Stimulated activated CD8-positive, alpha-beta memory T cell treated with anti-CD3 and anti-CD28 coated beads, Interleukin-12 subunit alpha, Interleukin-12 subunit beta, amount 100 ng/mL, for 4 hours (primary cell): ENCODE measurements around the gene TNP2.
"Not testable (repeated sequence)": the region's sequence is repeated elsewhere in the genome, so short reads cannot be mapped to it uniquely, and the experiment has no call there.

ENCODE experiments used
- DNase-seq: peaks from one replicate; pipeline ENCODE4 v3.0.0-alpha.2; 2020; ENCODE audit warnings: low read depth

The TNP2 gene

DNA sequence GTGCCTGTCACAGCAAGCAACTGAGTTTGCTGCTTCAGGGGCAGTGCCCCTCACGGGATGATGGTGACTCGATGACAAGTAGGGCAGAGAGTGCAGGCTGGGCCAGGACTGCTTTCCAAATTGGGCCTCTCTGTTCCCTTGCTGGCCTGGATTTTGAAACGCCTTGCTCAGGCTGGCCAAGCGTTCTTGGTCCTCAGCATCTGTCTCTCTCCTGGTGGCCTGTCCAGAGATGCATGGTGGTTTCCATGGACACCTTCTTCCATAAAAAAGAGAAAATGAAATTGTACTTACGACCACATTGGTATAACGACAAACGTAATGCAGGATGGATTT, 31.4 kb upstream of the TNP2 start:
- no peak for DNase-seq

- no peak for DNase-seq
These were observed 30.9 kb upstream of the TNP2 start for GRCh38 chr16:11299865-11300559.

DNA sequence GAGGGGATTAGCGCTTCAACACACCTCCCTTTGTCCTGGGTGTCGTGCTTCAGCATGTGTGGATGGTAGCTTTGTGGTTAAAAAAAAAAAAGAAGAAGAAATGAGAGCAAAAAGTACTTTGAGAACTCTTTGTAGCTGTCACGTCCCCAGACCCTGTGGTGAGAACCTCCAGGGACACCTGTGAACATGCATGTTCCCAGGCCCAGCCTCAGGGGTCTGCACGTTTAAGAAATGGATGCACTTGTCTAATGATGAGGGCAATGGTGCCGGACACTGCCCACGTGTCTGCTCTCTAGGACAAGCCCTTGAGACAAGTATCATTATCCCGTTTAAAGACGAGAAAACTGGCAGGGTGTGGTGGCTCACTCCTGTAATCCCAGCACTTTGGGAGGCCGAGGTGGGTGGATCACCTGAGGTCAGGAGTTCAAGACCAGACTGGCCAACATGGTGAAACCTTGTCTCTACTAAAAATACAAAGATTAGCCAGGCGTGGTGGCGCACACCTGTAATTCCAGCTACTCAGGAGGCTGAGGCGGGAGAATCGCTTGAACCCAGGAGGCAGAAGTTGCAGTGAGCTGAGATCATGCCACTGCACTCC, 29.9 kb upstream of the TNP2 start:
- not testable (repeated sequence) for DNase-seq

DNA sequence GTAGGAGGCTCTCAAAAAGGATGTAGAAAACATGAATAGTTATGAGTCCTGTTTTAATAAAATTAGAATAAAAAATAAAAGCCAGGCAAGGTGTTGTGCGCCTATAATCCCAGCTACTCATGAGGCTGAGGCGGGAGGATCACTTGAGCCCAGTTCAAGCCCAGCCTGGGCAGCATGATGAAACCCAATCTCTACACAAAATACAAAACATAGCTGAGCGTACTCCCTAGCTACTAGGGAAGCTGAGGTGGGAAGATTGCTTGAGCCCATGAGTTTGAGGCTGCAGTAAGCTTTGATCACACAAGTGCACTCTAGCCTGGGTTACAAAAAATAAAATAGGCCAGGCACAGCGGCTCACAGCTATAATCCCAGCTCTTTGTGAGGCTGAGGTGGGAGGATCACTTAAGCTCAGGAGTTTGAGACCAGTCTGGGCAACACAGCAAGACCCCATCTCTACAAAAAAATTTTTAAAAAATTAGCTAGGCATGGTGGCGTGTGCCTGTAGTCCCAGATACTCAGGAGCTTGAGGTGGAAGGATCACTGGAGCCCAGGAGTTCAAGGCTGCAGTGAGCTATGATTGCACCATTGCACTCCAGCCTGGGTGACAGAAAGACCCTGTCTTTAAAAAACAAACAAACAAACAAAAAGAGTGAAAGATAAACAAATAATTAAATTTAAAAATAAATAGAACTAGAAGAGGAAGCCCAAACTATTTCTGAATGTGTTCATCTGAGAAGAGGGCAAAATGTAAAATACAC, 29.2 kb upstream of the TNP2 start:
- DNase-seq = no peak

- peak; percentile 51 for DNase-seq
These were observed 28.5 kb upstream of the TNP2 start for GRCh38 chr16:11297492-11298142.

DNA sequence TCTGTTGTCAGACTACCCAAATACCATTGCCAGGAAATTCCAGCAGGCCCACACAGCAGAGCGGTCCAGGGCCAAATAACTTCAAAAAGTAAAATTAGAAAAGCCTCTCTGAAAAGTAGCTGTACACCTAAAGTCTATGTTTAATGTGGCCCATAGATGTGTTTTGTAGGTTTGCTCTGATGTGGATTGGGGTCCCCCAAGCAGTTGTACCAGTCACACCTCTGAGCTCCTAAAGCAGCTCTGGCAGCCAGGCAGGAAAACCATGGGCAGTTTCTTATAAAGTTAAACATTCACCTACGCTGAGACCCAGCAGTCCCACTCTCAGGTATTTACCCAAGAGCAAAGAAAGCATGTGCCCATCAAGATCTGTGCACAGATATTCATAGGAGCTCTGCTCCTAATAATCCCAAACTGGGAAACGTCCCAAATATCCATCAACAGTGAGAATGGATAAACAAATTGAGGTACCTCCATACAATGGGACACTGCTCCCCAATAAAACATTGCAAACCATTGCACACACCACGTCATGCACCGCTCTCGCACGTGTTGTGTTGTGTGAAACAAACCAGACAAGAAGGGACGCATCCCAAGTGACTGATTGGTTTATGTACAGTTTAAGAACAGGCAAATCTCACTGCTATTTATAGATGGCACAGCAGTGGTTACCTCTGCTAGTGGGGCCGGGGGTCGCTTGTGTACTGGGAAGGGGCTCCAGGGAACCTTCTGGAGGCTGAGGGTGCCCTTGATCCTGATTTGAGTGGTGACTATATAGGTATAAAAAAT, 27.8 kb upstream of the TNP2 start:
- DNase-seq = no peak

- DNase-seq = no peak
These were observed 27.2 kb upstream of the TNP2 start for GRCh38 chr16:11296351-11296705.

DNA sequence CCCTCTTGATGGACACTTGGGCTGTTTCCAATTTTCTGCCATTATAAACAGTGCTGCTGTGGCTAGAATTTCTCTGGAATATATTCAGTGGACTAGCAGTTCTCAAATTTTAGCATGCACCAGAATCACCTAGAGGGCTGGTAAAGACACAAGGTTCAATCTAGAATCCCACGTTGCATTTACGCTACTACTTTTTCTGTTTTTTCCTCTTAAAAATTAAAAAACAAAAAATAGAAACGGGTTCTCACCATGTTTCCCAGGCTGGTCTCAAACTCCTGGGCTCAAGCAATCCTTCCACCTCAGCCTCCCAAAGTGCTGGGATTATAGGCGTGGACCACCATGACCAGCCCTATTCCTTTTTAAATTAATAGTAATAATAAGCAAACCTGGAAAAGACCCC, 26.5 kb upstream of the TNP2 start:
- no peak for DNase-seq

DNA sequence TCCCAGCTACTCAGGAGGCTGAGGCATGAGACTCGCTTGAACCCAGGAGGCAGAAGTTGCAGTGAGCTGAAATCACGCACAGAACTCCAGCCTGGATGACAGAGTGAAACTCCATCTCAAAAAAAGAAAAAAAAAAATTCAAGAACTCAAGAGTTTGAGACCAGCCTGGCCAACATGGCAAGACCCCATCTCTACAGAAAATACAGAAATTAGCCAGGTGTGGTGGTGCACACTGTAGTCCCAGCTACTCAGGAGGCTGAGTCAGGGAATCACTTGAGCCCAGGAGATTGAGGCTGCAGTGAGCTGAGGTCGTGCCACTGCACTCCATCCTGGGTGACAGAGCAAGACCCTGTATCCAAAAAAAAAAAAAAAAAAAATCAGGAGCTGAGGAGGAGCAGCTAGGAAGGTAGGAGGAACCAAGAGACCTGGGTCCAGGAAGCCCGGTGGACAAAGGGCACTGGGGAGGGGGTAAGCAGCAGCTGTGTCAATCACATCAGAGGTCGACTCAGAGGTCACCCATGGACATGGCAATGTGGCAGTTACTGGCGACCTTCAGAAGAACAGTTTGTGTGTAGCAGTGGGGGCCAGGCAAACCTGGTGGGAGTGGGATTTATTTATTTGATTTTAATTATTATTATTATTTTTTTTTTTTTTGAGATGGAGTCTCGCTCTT, 23.1 kb upstream of the TNP2 start:
- no peak for DNase-seq

- no peak for DNase-seq
These were observed 22.1 kb upstream of the TNP2 start for GRCh38 chr16:11291091-11291703.

DNA sequence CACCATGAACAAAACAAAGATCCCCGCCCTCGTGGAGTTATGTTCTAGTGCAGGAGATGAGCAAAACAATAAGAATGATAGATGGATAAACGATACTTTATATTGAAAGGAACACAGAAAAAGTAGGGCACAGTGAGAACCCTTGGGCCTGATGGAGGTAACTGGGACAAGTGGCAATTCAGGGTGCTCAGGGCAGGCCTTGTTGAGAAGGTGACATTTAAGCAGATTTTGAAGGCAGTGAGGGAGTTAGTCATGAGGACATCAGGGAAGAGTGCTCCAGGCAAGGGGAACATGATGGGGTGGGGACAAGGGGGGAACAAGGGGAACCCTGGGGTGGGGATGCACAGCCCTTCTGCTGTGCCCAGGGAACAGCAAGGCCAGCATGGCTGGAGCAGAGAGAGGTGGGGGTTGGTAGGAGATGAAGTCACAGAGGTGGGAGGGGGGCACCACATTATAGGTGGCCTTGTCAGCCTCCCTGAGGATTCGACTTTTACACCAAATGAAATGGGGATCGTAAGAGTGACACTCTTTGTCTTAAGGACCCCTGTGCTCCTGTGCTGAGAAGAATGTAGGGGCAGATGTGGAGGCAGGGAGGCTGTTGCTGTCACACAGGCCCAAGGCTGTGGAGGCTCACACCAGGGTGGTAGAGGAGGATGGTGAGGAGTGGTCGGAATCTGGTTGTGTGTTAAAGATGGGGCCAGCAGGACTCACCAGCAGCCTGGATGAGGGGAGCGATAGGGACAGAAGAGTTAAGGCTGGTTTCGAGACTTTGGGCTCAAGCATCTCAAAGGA, 21.2 kb upstream of the TNP2 start:
- DNase-seq = no peak

- DNase-seq = not testable (repeated sequence)
These were observed 20.6 kb upstream of the TNP2 start for GRCh38 chr16:11289696-11290095.

- no peak for DNase-seq
These were observed 20.1 kb upstream of the TNP2 start for GRCh38 chr16:11289202-11289601.

DNA sequence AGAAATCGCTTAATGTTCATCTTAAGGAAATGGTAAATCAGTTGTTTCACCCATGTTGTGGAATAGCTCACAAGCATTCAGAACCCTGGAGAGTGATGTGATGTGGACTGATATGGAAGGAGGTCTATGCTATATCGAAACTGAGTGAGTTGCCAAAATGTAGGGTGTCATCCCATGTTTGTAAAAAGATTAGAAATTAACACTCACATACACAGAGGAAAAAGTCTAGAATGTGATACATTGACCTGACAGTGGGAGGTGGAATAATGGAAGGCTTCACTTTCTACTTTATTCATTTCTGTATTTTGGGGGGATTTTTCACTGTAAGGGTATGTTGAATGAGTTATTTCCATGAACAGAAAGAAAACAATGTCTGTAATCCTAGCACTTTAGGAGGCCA, 16.7 kb upstream of the TNP2 start:
- no peak for DNase-seq

- DNase-seq = no peak
These were observed 14.7 kb upstream of the TNP2 start for GRCh38 chr16:11283820-11284248.

DNA sequence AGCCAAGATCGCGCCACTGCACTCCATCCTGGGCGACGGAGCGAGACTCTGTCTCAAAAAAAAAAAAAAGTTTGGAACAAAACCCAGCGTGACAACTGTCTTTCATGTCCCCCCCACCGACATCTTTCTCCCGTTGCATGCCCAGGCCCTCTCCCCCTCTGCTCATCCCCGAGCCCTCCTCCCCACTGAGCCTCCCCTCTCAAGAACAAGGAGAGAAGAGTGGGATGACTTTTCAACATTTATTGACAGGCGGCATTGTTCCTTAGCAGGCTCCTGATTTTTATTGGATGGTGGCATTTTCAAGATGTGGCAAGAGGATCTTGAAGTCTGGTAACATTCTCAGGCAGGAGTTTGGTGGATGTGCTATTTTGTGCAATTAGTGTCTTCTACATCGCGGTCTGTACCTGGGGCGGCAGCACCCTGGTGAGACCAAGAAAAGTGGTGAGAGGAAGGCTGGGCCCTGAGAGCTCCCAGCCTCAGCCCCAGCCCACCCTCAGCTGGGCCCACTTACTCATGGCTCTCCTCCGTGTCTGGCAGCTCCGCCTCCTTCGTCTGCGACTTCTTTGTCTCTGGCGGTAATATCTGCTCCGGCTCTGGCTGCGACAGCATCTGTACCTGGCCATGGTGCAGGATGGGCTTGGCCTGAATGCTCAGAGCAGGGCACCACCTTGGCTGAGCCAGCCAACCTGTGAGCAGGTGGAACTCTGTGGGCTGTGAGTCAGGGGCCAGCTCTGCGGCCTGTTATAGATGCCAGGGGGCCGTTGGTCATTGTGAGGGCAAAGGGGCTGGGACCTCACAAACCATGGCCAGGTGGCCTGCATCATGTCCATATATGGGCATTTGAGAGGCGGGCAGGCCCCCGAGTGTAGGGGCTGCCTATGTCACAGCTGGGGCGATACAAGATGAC, 11.7 kb upstream of the TNP2 start, which contains the start of gene PRM1:
PRM1 (minus strand) TSS at position 715 of the 907 bp plus-strand sequence; CDS start at position 623, 92 bp downstream.
- no peak for DNase-seq

DNA sequence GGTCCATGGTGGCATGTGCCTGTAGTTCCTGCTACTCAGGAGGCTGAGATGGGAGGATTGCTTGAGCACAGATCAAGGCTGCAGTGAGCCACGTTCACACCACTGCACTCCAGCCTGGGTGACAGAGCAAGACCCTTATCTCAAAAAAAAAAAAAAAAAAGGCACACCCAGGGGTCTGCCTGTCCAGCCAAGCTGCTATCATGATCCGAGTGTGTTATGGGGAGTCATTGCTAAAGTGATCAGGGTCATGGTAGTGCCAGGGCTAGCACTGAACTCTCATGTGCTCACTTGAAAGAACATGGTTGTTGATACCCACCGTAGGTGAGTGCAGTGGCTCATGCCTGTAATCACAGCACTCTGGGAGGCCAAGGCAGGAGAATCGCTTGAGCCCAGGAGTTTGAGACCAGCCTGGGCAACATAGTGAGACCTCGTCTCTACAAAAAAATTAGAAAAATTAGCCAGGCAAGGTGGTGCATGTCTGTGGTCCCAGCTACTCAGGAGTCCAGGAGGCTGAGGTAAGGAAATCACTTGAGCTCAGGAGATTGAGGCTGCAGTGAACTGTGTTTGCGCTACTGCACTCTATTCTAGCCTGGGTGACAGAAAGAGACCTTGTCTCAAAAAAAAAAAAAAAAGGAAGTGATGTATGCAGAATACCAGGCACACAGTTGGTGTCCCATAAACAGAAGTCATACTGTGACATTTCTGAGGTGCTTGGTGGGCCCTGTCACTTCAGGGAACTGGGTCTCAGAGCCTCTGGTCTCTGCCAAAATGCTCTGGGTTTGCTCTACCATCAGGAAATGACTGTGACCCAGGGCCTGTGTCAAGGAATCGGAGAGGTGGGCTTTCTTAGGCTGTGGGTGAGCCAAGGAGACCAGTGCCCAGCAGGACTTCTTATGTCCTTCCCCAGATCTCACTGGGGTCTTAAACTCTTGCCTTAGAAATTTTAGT, 9.8 kb upstream of the TNP2 start:
- no peak for DNase-seq
